HepG2 (cell line): ENCODE data around the gene ARHGEF37. TPM values are rescaled to one million over a fixed set of nuclear protein-coding genes. Genes with fewer than 3 reads are reported as not detected.

Source experiments
- ATAC-seq: fragments of 200-7000 bp; cut with Tn5 transposase; 3 replicates; pipeline ENCODE4 v1.9.1; 2020; ENCODE audit warnings: mild to moderate bottlenecking, moderate library complexity
- BruUV-seq: library from RNA; stranded (reverse); fragments of 400-500 nt; replicated peaks from 2 replicates; lab custom pipeline; 2021; lab: Mats Ljungman, UMichigan
- CTCF ChIA-PET: fragments of 300-600 bp; formaldehyde crosslinking; extraction: SDS; loops from one replicate; lab custom pipeline; 2021; ENCODE audit warnings: low total read pairs, inconsistent platforms, low intra/inter-chr PET ratio; lab: Yijun Ruan, JAX
- POLR2A ChIA-PET: fragments of 350-600 bp; sonication (Branson Sonifier 250); formaldehyde crosslinking; loops from one replicate; lab custom pipeline; 2020; ENCODE audit warnings: antibody characterized with exemption, inconsistent platforms; lab: Yijun Ruan, JAX
- DNase-seq: peaks from one replicate; pipeline ENCODE4 v3.0.0-alpha.2; 2015; ENCODE audit warnings: low spot score
- FAIRE-seq: peaks from 3 replicates; lab custom pipeline; 2011; peaks lifted over from hg19 to GRCh38; lab: Jason Lieb, UNC
- H2AFZ ChIP-seq: one replicate; pipeline ENCODE4 v1.6.1; 2011; ENCODE audit warnings: low read length, inconsistent platforms
- H3K27ac ChIP-seq: fragments of 300-600 bp; 3 replicates; pipeline ENCODE4 v1.8.0; 2011; ENCODE audit warnings: mixed run types, mild to moderate bottlenecking, mixed read lengths, low read length, inconsistent platforms; ENCODE audit not compliant: insufficient read depth; ENCODE audit errors: extremely low read length
- H3K27me3 ChIP-seq, 2 experiments: fragments of 200-600 bp in 1 of 2; 2 replicates in 1 of 2; 3 replicates in 1 of 2; pipeline versions ENCODE4 v1.6.0 to v1.8.0; 2011; ENCODE audit warnings: low read length in 2 of 2, mild to moderate bottlenecking in 2 of 2, moderate library complexity in 2 of 2, inconsistent platforms in 1 of 2; ENCODE audit not compliant: insufficient read depth in 2 of 2, control insufficient read depth in 1 of 2
- H3K36me3 ChIP-seq, 2 experiments: fragments of 200-600 bp in 1 of 2; replicated peaks in 1 of 2; 2 replicates in 1 of 2; 3 replicates in 1 of 2; pipeline versions ENCODE4 v1.5.1 to v1.8.0; 2011; ENCODE audit warnings: low read length in 2 of 2, inconsistent platforms in 1 of 2; ENCODE audit not compliant: insufficient read depth in 2 of 2, control insufficient read depth in 1 of 2
- H3K4me1 ChIP-seq: 2 replicates; pipeline ENCODE4 v1.5.1; 2012; ENCODE audit warnings: low read length, inconsistent platforms; ENCODE audit not compliant: insufficient read depth
- H3K4me2 ChIP-seq: 2 replicates; pipeline ENCODE4 v1.6.0; 2011; ENCODE audit warnings: low read depth, low read length, inconsistent platforms
- H3K4me3 ChIP-seq, 3 experiments: fragments of 200-600 bp in 1 of 3; sonication (generic), shearing (Covaris generic) in 1 of 3; replicated peaks in 1 of 3; 2 replicates each; pipeline ENCODE4 v1.5.1; 2011 to 2016; ENCODE audit warnings: low read length in 3 of 3, inconsistent platforms in 2 of 3, low read depth in 2 of 3, mild to moderate bottlenecking in 2 of 3, control low read depth in 1 of 3, mixed read lengths in 1 of 3; ENCODE audit not compliant: insufficient read depth in 1 of 3
- H3K79me2 ChIP-seq: one replicate; pipeline ENCODE4 v1.6.1; 2011; ENCODE audit warnings: low read length, inconsistent platforms; ENCODE audit not compliant: insufficient read depth
- H3K9ac ChIP-seq: 2 replicates; pipeline ENCODE4 v1.6.0; 2011; ENCODE audit warnings: mild to moderate bottlenecking, low read depth, low read length, inconsistent platforms; ENCODE audit not compliant: insufficient read depth
- H3K9me3 ChIP-seq: 2 replicates; pipeline ENCODE4 v1.5.1; 2012; ENCODE audit warnings: mild to moderate bottlenecking, low read length
- H4K20me1 ChIP-seq: 2 replicates; pipeline ENCODE4 v1.6.0; 2011; ENCODE audit warnings: inconsistent platforms, mild to moderate bottlenecking, low read length, moderate library complexity; ENCODE audit not compliant: insufficient read depth
- DR1 ChIP-seq: sonication (generic); formaldehyde crosslinking; IDR thresholded peaks from 2 replicates; pipeline ENCODE4 v1.8.0; 2021; ENCODE audit warnings: mild to moderate bottlenecking, missing genetic modification reagents, inconsistent platforms
- MED13 ChIP-seq: sonication (generic); formaldehyde crosslinking; IDR thresholded peaks from 2 replicates; pipeline ENCODE4 v1.5.0; 2020; ENCODE audit warnings: missing genetic modification reagents
- PBX3 ChIP-seq: sonication (generic); formaldehyde crosslinking; IDR thresholded peaks from 2 replicates; pipeline ENCODE4 v1.8.1; 2023; ENCODE audit warnings: missing genetic modification reagents, inconsistent platforms, borderline replicate concordance
- RARA ChIP-seq: IDR thresholded peaks from 2 replicates; pipeline ENCODE4 v1.6.1; 2016; ENCODE audit warnings: missing genetic modification reagents, missing compliant biosample characterization
- RARG ChIP-seq: sonication (generic); formaldehyde crosslinking; IDR thresholded peaks from 2 replicates; pipeline ENCODE4 v1.4.0; 2020; ENCODE audit warnings: low read depth, mild to moderate bottlenecking, missing genetic modification reagents
- ZNF12 ChIP-seq: sonication (generic); formaldehyde crosslinking; IDR thresholded peaks from 2 replicates; pipeline ENCODE4 v1.5.0; 2020; ENCODE audit warnings: missing genetic modification reagents
- WGBS: methylation state at CpG from one replicate; pipeline ENCODE4 v1.1.6; 2017; ENCODE audit warnings: low lambda C conversion rate; 5-methylcytosine and 5-hydroxymethylcytosine counted together
- in situ Hi-C: cut with HindIII; loops from 2 replicates; pipeline ENCODE4 v1.10.0; 2017; ENCODE audit warnings: low pct_unique_long_range_greater_than_20kb; ENCODE audit not compliant: extremely low pct_ligation_motif_present
- intact Hi-C: fragments of 100-400 bp; cut with micrococcal nuclease; formaldehyde crosslinking; loops from one replicate; pipeline ENCODE4 v1.10.0; 2022; ENCODE audit not compliant: unreplicated experiment
- polyA plus RNA-seq, 8 experiments: library from polyadenylated mRNA; depleted of rRNA in 3 of 8; stranded (reverse) in 7 of 8; unstranded in 1 of 8; fragments of >200 nt; fragmentation: Illumina TruSeq in 4 of 8; extraction: Trizol in 4 of 8; gene quantifications; 2 replicates each; pipeline versions ENCODE4 v1.2.1 to v1.2.3, GENCODE V29; 2011 to 2016; ENCODE audit warnings: low read depth in 4 of 8, missing spikeins in 1 of 8, mixed read lengths in 1 of 8; ENCODE audit not compliant: insufficient read depth in 1 of 8
- total RNA-seq, 5 experiments: library from RNA; depleted of rRNA; stranded (reverse); fragments of >200 nt; fragmentation: Illumina TruSeq; extraction: Trizol; gene quantifications; 2 replicates each; pipeline ENCODE4 v1.2.3, GENCODE V29; 2016; ENCODE audit warnings: low read depth in 1 of 5

The ARHGEF37 gene
- total and polyA plus RNA-seq, 2 of the 13 experiments (the other 11 are each of a cell fraction or from before 2014, with no cell fraction given) = 0.18 to 0.27 TPM

GRCh38 chr5:149609640-149610219 is 28.4 kb downstream of the ARHGEF37 start:
- no peak overlapping the region for H3K27ac ChIP-seq
- H3K36me3 ChIP-seq = no peaks in the 10 kb centered on the region
- no peaks in the 10 kb centered on the region for H4K20me1 ChIP-seq
- no peak overlapping the region for H3K4me2 ChIP-seq
- no peak overlapping the region for H2AFZ ChIP-seq
- H3K9ac ChIP-seq = no peak overlapping the region
- POLR2A ChIA-PET = no interaction called here
- in situ Hi-C loops = no loop called here
- intact Hi-C loops = no loop called here
- H3K4me1 ChIP-seq = peaks cover 33% of the 10 kb centered on the region
- no peaks in the 10 kb centered on the region for H3K9me3 ChIP-seq
- CTCF ChIA-PET = no interaction called here
- no peaks in the 10 kb centered on the region for H3K27me3 ChIP-seq
- WGBS = 73% methylated on average over 5 of the region's 14 CpGs
- H3K79me2 ChIP-seq = no peaks in the 10 kb centered on the region
- no peak for ATAC-seq
- no peak overlapping the region for H3K4me3 ChIP-seq
- no peak for DNase-seq
- no TSS peak for BruUV-seq
- TF ChIP-seq RARG (CRISPR knock-in tag) (no peak), MED13 (CRISPR knock-in tag) (no peak), DR1 (CRISPR knock-in tag) (no peak), RARA (CRISPR knock-in tag) (no peak), ZNF12 (CRISPR knock-in tag) (peak; percentile 99), PBX3 (CRISPR knock-in tag) (no peak)
- TF ChIP-seq, all 625 proteins: peak for 1
- FAIRE-seq = no peak
